ENCODE data around the gene HLA-DMA.
A peak's percentile ranks its signal among the peaks of the same experiment; 100 is the strongest.

The HLA-DMA gene

DNA sequence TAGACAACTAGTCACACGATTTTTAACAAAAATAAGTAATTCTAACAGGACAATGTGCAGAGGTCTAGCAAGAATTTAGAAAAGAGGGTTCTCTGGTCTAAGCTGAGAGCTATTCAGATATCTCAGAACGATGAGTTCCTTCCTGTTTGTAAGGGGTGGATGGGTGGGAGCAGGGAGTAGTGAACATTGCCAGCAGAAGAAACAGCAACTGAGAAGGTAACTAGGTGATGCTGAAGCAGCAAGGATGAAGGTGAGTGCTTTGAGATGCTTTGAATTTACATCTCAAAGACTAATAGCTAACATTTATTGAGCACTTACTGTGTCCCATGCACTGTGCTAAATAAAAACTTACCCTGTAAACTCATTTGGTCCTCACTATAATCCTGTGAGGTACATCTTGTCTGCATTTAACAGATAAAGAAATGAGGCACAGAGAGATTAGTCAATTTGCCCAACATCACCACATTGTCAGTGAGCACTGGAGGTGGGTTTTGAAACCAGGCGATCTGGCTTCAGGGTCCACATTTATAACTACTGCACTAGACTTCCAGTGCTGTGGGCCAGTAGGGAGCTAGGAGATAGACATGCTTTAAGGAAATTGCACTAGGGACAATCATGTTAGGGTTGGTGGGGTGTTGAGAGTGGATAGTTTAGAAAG lies 31.2 kb upstream of the HLA-DMA start:
- H3K4me2 ChIP-seq, result no peak overlapping the region; the same call in 1 of the 2 replicates
- H4K20me1 ChIP-seq (ENCODE audit: insufficient read depth), result peaks cover 16% of the 10 kb centered on the region
- H3K27ac ChIP-seq, result peak overlapping the region; percentile 45
- H3K4me1 ChIP-seq (ENCODE audit: low read depth, poor library complexity, severe bottlenecking), result peaks cover 10% of the 10 kb centered on the region
- TF ChIP-seq, protein P1, sequence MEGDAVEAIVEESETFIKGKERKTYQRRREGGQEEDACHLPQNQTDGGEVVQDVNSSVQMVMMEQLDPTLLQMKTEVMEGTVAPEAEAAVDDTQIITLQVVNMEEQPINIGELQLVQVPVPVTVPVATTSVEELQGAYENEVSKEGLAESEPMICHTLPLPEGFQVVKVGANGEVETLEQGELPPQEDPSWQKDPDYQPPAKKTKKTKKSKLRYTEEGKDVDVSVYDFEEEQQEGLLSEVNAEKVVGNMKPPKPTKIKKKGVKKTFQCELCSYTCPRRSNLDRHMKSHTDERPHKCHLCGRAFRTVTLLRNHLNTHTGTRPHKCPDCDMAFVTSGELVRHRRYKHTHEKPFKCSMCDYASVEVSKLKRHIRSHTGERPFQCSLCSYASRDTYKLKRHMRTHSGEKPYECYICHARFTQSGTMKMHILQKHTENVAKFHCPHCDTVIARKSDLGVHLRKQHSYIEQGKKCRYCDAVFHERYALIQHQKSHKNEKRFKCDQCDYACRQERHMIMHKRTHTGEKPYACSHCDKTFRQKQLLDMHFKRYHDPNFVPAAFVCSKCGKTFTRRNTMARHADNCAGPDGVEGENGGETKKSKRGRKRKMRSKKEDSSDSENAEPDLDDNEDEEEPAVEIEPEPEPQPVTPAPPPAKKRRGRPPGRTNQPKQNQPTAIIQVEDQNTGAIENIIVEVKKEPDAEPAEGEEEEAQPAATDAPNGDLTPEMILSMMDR (conservative IDR thresholded peaks at IDR 0.05; ENCODE audit: low read depth, low read length), result no peak
- H3K79me2 ChIP-seq (ENCODE audit: insufficient read depth, low read depth), result peaks cover 7% of the 10 kb centered on the region
- H2AFZ ChIP-seq (ENCODE audit: low read depth), result no peak overlapping the region
- no peak overlapping the region for H3K9ac ChIP-seq
- no peak overlapping the region for H3K4me3 ChIP-seq (IDR thresholded peaks at IDR 0.05; ENCODE audit: insufficient read depth, low read depth, low read length)
- peaks cover 10% of the 10 kb centered on the region; the same call in 1 of the 2 replicates for H3K36me3 ChIP-seq (ENCODE audit: insufficient read depth)
- no peaks in the 10 kb centered on the region for H3K27me3 ChIP-seq (ENCODE audit: insufficient read depth, low read depth)

DNA sequence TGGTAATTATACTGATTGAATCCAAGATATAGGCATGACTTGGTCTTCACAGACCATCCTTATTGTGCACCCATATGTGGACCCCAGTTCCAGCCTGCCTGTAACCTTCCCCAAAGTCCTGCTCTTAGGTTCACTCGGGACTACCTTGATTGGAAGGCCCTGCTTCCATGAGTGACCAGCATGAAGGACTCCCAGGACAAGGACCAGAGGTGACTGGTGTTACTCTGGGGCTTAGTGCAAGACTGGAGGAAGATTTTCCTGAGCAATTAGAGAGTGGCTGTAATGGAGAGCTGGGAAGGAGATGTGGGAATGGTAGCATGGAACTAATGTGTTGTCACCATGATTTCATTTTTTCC lies 30.6 kb upstream of the HLA-DMA start:
- peaks cover 14% of the 10 kb centered on the region; the same call in 1 of the 2 replicates for H3K36me3 ChIP-seq (ENCODE audit: insufficient read depth)
- peaks cover 12% of the 10 kb centered on the region for H3K79me2 ChIP-seq (ENCODE audit: insufficient read depth, low read depth)
- H3K9ac ChIP-seq, result no peak overlapping the region
- TF ChIP-seq, protein P1 (conservative IDR thresholded peaks at IDR 0.05; ENCODE audit: low read depth, low read length), result no peak
- no peak overlapping the region for H3K4me2 ChIP-seq
- H3K4me3 ChIP-seq (IDR thresholded peaks at IDR 0.05; ENCODE audit: insufficient read depth, low read depth, low read length), result no peak overlapping the region
- no peaks in the 10 kb centered on the region for H3K27me3 ChIP-seq (ENCODE audit: insufficient read depth, low read depth)
- H3K4me1 ChIP-seq (ENCODE audit: low read depth, poor library complexity, severe bottlenecking), result peaks cover 10% of the 10 kb centered on the region
- peaks cover 18% of the 10 kb centered on the region for H4K20me1 ChIP-seq (ENCODE audit: insufficient read depth)
- peak overlapping the region; percentile 45 for H3K27ac ChIP-seq
- no peak overlapping the region for H2AFZ ChIP-seq (ENCODE audit: low read depth)

DNA sequence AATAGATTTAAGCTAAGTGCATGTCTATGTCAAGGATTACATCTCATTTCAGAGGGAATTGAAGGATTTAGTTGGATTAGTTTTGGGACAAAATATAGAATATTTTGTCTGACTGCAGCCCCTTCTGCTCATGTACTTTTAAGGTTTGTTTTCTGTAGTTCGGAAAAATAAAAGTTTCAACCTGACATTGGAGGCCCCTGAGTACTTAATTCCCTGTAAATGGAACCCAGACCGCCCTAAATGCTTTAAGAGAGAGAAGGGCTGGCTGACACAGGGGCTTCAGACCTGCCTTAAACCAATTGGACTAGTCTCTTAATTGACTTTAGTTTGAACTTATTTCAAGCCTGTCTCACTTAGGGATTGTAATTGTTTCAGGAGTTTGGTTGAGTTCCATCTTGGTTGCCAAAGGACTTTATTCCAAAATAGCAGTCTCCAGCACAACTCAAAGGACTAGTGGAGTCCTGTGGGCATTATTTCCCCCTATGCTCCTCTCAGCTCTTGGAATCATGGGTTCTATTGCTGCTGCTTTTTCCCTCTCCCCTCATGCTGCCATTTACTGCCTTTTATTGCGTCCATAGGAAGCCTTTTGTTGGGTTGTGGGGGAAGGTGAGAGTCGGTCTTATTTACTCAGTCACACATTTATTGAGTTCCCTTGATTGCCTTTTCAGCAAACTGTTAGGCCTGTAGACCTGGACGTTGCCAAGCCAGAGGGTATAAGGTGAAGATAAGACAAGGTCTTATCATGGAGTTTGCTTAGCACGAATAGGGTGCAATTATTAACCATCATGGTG lies 30.0 kb upstream of the HLA-DMA start:
- Histone ChIP-seq H3K27me3 (ENCODE audit: insufficient read depth, low read depth) (no peaks in the 10 kb centered on the region), H3K36me3 (ENCODE audit: insufficient read depth) (peaks cover 15% of the 10 kb centered on the region; the same call in 1 of the 2 replicates), H2AFZ (ENCODE audit: low read depth) (no peak overlapping the region), H3K4me2 (no peak overlapping the region), H3K79me2 (ENCODE audit: insufficient read depth, low read depth) (peaks cover 18% of the 10 kb centered on the region), H3K27ac (peak overlapping the region; percentile 1; the same call in 1 of the 2 replicates), H3K9ac (no peak overlapping the region), H3K4me3 (IDR thresholded peaks at IDR 0.05; ENCODE audit: insufficient read depth, low read depth, low read length) (no peak overlapping the region), H4K20me1 (ENCODE audit: insufficient read depth) (peaks cover 24% of the 10 kb centered on the region), H3K4me1 (ENCODE audit: low read depth, poor library complexity, severe bottlenecking) (peaks cover 10% of the 10 kb centered on the region)
- TF ChIP-seq, protein P1 (conservative IDR thresholded peaks at IDR 0.05; ENCODE audit: low read depth, low read length), result no peak

DNA sequence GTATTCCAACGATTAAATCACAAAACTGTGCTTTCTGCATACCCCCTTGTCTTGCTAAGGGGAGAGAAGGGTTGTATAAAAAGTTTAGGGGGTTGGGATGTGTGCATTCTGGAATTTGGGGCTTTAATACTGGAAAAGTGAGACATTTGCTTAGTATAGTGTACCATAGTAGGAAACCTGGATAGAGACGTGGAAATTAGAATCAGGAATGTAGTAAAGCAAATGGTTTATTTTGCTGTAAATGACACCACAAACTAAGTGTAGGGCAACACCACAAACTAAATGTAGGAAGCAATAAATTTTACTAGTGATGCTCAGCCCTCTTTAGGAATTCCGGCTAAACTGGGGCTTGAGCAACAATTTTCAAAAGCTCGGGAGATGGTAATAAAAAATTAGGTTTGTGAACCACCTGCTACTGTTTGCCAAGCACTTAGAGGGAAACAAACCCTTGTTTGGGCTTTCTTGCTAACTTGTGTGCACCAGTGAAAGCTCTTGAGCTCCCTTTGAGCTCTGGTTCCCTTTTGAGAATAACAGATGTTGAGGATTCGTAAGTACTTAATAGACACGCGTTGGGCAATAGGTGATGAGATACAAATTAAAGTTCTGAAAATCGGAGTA lies 29.3 kb upstream of the HLA-DMA start:
- Histone ChIP-seq H2AFZ (ENCODE audit: low read depth) (no peak overlapping the region), H3K27me3 (ENCODE audit: insufficient read depth, low read depth) (no peaks in the 10 kb centered on the region), H3K9ac (no peak overlapping the region), H3K4me2 (no peak overlapping the region), H3K36me3 (ENCODE audit: insufficient read depth) (peaks cover 21% of the 10 kb centered on the region; the same call in 1 of the 2 replicates), H3K79me2 (ENCODE audit: insufficient read depth, low read depth) (peaks cover 24% of the 10 kb centered on the region), H3K4me1 (ENCODE audit: low read depth, poor library complexity, severe bottlenecking) (peaks cover 10% of the 10 kb centered on the region), H4K20me1 (ENCODE audit: insufficient read depth) (peaks cover 31% of the 10 kb centered on the region), H3K27ac (peak overlapping the region; percentile 1; the same call in 1 of the 2 replicates), H3K4me3 (IDR thresholded peaks at IDR 0.05; ENCODE audit: insufficient read depth, low read depth, low read length) (no peak overlapping the region)
- TF ChIP-seq, protein P1 (conservative IDR thresholded peaks at IDR 0.05; ENCODE audit: low read depth, low read length), result no peak
